OCI-LY7 (cell line): Measurements from ENCODE around the gene UBE3C.

ENCODE experiments used
- EZH2phosphoT487 ChIP-seq: fragments of 200-600 bp; sonication (generic); IDR thresholded peaks from 2 replicates; pipeline ENCODE4 v1.6.1; 2018; ENCODE audit warnings: low read depth, borderline replicate concordance, mild to moderate bottlenecking, mixed run types, antibody characterized with exemption, low read length, moderate library complexity, mixed read lengths
- TF ChIP-seq, protein P1 (sequence below): fragments of 200-600 bp; sonication (generic); conservative IDR thresholded peaks from 2 replicates; pipeline ENCODE4 v1.5.1; 2014; ENCODE audit warnings: mild to moderate bottlenecking, antibody characterized with exemption, low read length, moderate library complexity, mixed read lengths

DNA sequence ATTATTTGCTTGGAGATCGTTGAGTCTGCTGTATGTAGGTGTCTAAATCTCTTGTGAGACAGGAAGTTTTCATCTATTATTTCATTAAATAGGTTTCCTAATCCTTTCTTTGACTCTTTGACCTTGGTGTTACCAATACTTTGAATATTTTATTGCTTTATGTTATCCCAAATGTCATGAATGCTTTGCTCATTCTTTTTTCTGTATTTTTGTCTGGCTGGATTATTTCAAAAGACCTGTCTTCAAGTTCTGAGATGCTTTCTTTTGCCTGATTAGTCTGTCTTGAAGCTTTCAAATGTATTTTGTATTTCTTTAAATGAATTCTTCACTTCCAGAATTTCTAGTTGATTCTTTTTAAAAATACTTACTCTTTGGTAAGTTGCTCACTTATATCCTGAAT lies 27.3 kb downstream of the UBE3C start:
- TF ChIP-seq, protein P1, sequence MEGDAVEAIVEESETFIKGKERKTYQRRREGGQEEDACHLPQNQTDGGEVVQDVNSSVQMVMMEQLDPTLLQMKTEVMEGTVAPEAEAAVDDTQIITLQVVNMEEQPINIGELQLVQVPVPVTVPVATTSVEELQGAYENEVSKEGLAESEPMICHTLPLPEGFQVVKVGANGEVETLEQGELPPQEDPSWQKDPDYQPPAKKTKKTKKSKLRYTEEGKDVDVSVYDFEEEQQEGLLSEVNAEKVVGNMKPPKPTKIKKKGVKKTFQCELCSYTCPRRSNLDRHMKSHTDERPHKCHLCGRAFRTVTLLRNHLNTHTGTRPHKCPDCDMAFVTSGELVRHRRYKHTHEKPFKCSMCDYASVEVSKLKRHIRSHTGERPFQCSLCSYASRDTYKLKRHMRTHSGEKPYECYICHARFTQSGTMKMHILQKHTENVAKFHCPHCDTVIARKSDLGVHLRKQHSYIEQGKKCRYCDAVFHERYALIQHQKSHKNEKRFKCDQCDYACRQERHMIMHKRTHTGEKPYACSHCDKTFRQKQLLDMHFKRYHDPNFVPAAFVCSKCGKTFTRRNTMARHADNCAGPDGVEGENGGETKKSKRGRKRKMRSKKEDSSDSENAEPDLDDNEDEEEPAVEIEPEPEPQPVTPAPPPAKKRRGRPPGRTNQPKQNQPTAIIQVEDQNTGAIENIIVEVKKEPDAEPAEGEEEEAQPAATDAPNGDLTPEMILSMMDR = no peak
- TF ChIP-seq EZH2phosphoT487 = no peak
